H1 (cell line): ENCODE results near the gene GP9.
A peak's percentile ranks its signal among the peaks of the same experiment; 100 is the strongest.
"Not testable (repeated sequence)": the region's sequence is repeated elsewhere in the genome, so short reads cannot be mapped to it uniquely, and the experiment has no call there.

Experiments
- BRCA1 ChIP-seq: IDR thresholded peaks from 2 replicates; pipeline ENCODE4 v1.6.1; 2012; ENCODE audit warnings: low read depth, low read length, improper control_type of control experiment
- CTCF ChIP-seq, 3 experiments: IDR thresholded peaks; 1 replicate in 2 of 3; 2 replicates in 1 of 3; pipeline versions ENCODE4 v1.5.1 to v1.6.1; 2011; ENCODE audit warnings: low read length in 3 of 3, mild to moderate bottlenecking in 3 of 3, inconsistent platforms in 2 of 3, low read depth in 1 of 3, moderate library complexity in 1 of 3; ENCODE audit not compliant: insufficient read depth in 1 of 3; ENCODE audit errors: control extremely low read depth in 1 of 3
- EP300 ChIP-seq, 2 experiments: IDR thresholded peaks; 1 replicate in 1 of 2; 2 replicates in 1 of 2; pipeline ENCODE4 v1.6.1; 2011 to 2012; ENCODE audit warnings: low read depth in 2 of 2, low read length in 2 of 2, mild to moderate bottlenecking in 2 of 2, borderline replicate concordance in 1 of 2, inconsistent platforms in 1 of 2, moderate library complexity in 1 of 2
- POLR2A ChIP-seq, 2 experiments: IDR thresholded peaks; 1 replicate in 1 of 2; 2 replicates in 1 of 2; pipeline ENCODE4 v1.6.1; 2011; ENCODE audit warnings: low read depth in 2 of 2, low read length in 2 of 2, mild to moderate bottlenecking in 2 of 2; ENCODE audit errors: control extremely low read depth in 1 of 2
- TF ChIP-seq, protein P1 (sequence below): IDR thresholded peaks from 2 replicates; pipeline ENCODE4 v1.6.1; 2012; ENCODE audit warnings: inconsistent platforms

DNA sequence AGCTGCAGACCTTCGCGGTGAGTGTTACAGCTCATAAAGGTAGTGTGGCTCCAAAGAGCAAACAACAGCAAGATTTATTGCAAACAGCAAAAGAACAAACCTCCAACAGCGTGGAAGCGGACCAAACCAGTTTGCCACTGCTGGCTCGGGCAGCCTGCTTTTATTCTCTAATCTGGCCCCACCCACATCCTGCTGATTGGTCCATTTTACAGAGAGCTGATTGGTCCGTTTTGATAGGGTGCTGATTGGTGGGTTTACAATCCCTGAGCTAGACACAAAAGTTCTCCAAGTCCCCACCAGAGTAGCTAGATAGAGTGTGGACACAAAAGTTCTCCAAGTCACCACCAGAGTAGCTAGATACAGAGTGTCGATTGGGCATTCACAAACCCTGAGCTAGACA, 7.1 kb downstream of the GP9 start:
- 0 out of 4 replicates have a peak, but pooled peaks of 1 of the 3 experiments have one; percentile 11 for TF ChIP-seq CTCF (IDR thresholded peaks at IDR 0.05; ENCODE audit: control extremely low read depth in 1 of 3, insufficient read depth in 1 of 3, low read depth in 1 of 3, low read length in 3 of 3)
- not testable (repeated sequence) for TF ChIP-seq BRCA1; EP300 (IDR thresholded peaks at IDR 0.05; ENCODE audit: borderline replicate concordance in 1 of 2, low read depth in 2 of 2, low read length in 2 of 2); POLR2A (IDR thresholded peaks at IDR 0.05; ENCODE audit: control extremely low read depth in 1 of 2, low read depth in 2 of 2, low read length in 2 of 2)
- TF ChIP-seq, protein P1, sequence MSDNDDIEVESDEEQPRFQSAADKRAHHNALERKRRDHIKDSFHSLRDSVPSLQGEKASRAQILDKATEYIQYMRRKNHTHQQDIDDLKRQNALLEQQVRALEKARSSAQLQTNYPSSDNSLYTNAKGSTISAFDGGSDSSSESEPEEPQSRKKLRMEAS = not testable (repeated sequence)
